HG03457 (cell line): Measurements from ENCODE around the gene ZKSCAN7.
"Not testable (repeated sequence)": the region's sequence is repeated elsewhere in the genome, so short reads cannot be mapped to it uniquely, and the experiment has no call there.

Experiments
- ATAC-seq: cut with Tn5 transposase; IDR thresholded peaks from one replicate; pipeline ENCODE4 v1.9.1; 2021; ENCODE audit warnings: moderate number of reproducible peaks; ENCODE audit not compliant: unreplicated experiment

ZKSCAN7 gene

GRCh38 chr3:44571024-44571423 is 16.0 kb downstream of the ZKSCAN7 start:
- ATAC-seq, result no peak

GRCh38 chr3:44576613-44577012 is 21.6 kb downstream of the ZKSCAN7 start:
- no peak for ATAC-seq

GRCh38 chr3:44577354-44577952 is 22.5 kb downstream of the ZKSCAN7 start:
- not testable (repeated sequence) for ATAC-seq

DNA sequence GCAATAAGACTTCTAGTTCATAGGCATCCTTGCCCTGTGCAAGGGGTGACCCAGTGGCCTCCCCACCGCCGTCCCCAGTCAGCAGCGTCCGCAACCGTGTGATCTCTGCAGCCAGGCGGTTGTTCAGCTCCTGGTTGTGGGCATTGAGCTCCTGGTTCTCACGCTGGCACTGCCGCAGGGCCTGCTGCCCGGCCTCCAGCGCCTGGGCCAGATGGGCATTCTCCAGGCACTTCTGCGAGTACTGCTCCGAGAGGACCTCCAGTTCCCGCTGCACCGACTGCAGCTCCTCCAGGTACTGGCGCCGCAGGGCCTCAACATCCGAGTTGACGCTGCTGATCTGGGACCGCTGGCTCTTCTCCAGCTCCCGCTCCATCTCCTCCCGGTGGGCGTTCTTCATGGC is 23.3 kb downstream of the ZKSCAN7 start:
- ATAC-seq, result not testable (repeated sequence)

GRCh38 chr3:44578924-44579515 is 24.0 kb downstream of the ZKSCAN7 start:
- ATAC-seq, result not testable (repeated sequence)

GRCh38 chr3:44579749-44580148 is 24.8 kb downstream of the ZKSCAN7 start:
- not testable (repeated sequence) for ATAC-seq

- not testable (repeated sequence) for ATAC-seq
Observed at GRCh38 chr3:44580971-44581370, 26.0 kb downstream of the ZKSCAN7 start.

GRCh38 chr3:44584646-44585501 is 29.9 kb downstream of the ZKSCAN7 start, which contains the start of gene ZNF660:
ZNF660 (plus strand) TSS chr3:44584964; CDS start chr3:44594194, 9,230 bp downstream.
- no peak for ATAC-seq

GRCh38 chr3:44596621-44597020 is 41.6 kb downstream of the ZKSCAN7 start:
- no peak for ATAC-seq

DNA sequence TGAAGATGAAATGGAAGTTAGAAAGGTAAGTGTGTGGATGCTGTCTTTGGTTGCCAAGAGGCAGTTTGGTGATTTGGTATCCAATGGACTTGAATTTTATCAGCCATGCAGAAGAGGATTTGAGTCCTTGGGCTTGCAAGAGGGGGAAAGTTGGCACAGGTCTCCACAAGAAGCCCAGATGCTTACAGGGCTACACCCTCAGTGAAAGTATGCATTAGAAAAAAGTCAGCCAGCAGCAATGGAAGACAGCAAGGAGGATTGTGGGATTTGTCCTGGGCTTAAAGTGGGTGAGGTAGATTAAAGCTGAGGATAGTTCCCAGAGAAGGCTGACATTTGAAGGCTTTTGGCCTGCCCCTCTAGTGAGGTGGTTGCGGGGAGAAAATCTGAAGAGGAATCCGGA is 46.8 kb downstream of the ZKSCAN7 start:
- no peak for ATAC-seq

GRCh38 chr3:44612678-44613077 is 57.7 kb downstream of the ZKSCAN7 start:
- no peak for ATAC-seq
